Common myeloid progenitor, CD34-positive (primary cell): ENCODE results near the gene LHFPL6.

Source experiments
- CTCF ChIA-PET: fragments of 350-600 bp; sonication (Branson Sonifier 250); formaldehyde crosslinking; loops from one replicate; lab custom pipeline; 2021; ENCODE audit warnings: antibody characterized with exemption; lab: Charles Lee
- POLR2A ChIA-PET: fragments of 350-600 bp; sonication (Branson Sonifier 250); formaldehyde crosslinking; loops from one replicate; lab custom pipeline; 2021; ENCODE audit warnings: antibody characterized with exemption; lab: Charles Lee
- DNase-seq, 3 donors: peaks; one replicate each; pipeline versions ENCODE4 v3.0.0 to v3.0.0-alpha.2; 2013
- H3K27ac ChIP-seq, 2 experiments: 1 replicate in 1 of 2; 2 replicates in 1 of 2; pipeline ENCODE4 v1.7.0; 2013; ENCODE audit warnings: inconsistent platforms in 2 of 2, low read length in 2 of 2, mild to moderate bottlenecking in 2 of 2, low read depth in 1 of 2, moderate library complexity in 1 of 2; ENCODE audit not compliant: severe bottlenecking in 2 of 2, insufficient read depth in 1 of 2, poor library complexity in 1 of 2
- H3K27me3 ChIP-seq, 5 experiments: replicated peaks in 2 of 5; 1 replicate in 3 of 5; 2 replicates in 2 of 5; pipeline versions ENCODE4 v1.6.1 to v1.7.0; 2013; ENCODE audit warnings: low read length in 4 of 5, mild to moderate bottlenecking in 2 of 5, moderate library complexity in 2 of 5, inconsistent platforms in 1 of 5; ENCODE audit not compliant: insufficient read depth in 5 of 5, control insufficient read depth in 4 of 5
- H3K36me3 ChIP-seq, 4 experiments: 1 replicate in 2 of 4; 2 replicates in 2 of 4; pipeline versions ENCODE4 v1.6.1 to v1.7.0; 2013; ENCODE audit warnings: low read length in 3 of 4, control low read depth in 1 of 4, mild to moderate bottlenecking in 1 of 4; ENCODE audit not compliant: control insufficient read depth in 4 of 4, insufficient read depth in 4 of 4
- H3K4me1 ChIP-seq, 4 experiments: 1 replicate in 3 of 4; 2 replicates in 1 of 4; pipeline versions ENCODE4 v1.6.1 to v1.7.1; 2013; ENCODE audit warnings: low read length in 3 of 4, mild to moderate bottlenecking in 3 of 4, control low read depth in 1 of 4, inconsistent platforms in 1 of 4, moderate library complexity in 1 of 4; ENCODE audit not compliant: control insufficient read depth in 4 of 4, insufficient read depth in 4 of 4; ENCODE audit errors: control extremely low read depth in 1 of 4
- H3K4me3 ChIP-seq, 7 experiments: 1 replicate in 4 of 7; 2 replicates in 3 of 7; pipeline versions ENCODE4 v1.5.1 to v1.7.0; 2013; ENCODE audit warnings: mild to moderate bottlenecking in 7 of 7, low read length in 6 of 7, moderate library complexity in 6 of 7, inconsistent platforms in 2 of 7, low read depth in 2 of 7, control low read depth in 1 of 7; ENCODE audit not compliant: insufficient read depth in 4 of 7, control insufficient read depth in 1 of 7; ENCODE audit errors: extremely low read depth in 1 of 7
- H3K9me3 ChIP-seq, 5 experiments: 1 replicate in 4 of 5; 2 replicates in 1 of 5; pipeline versions ENCODE4 v1.6.1 to v1.7.1; 2013; ENCODE audit warnings: low read length in 4 of 5, mild to moderate bottlenecking in 2 of 5, inconsistent platforms in 1 of 5, low read depth in 1 of 5, moderate library complexity in 1 of 5; ENCODE audit not compliant: control insufficient read depth in 4 of 5, insufficient read depth in 2 of 5; ENCODE audit errors: control extremely low read depth in 1 of 5
- WGBS: methylation state at CpG from one replicate; pipeline ENCODE4 v1.1.5; 2013; ENCODE audit not compliant: insufficient coverage; 5-methylcytosine and 5-hydroxymethylcytosine counted together

The LHFPL6 gene

DNA sequence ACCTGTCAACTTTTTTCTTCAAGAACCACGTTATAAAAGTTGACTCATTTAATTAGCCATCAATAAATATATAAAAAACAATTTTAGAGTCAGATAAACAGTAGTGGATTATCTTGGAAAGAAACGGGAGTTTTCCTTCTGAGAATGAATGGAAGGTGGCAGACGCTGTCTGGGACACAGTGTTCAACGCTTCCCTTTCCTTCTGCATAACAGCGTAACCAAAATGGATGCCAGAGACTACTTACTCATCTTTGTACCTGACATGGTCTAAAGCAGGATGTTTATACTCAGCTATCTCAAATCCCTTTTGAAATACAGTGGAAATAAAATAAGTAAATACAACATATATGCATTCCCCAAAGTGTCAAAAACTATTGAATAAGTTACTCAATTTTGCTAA, 195.2 kb downstream of the LHFPL6 start:
- H3K27me3 ChIP-seq = no peaks in the 10 kb centered on the region
- H3K4me1 ChIP-seq = peaks cover 0 to 12% (median 6%) of the 10 kb centered on the region in 4 experiments
- H3K4me3 ChIP-seq = no peak overlapping the region
- ChIA-PET POLR2A (no interaction called here), CTCF (interaction anchor here (2.2 to 3.0 kb wide), 2 partner anchors 9 to 204 kb away, joined by 8 to 10 read pairs; no protein-coding TSS in a partner anchor)
- no peak overlapping the region for H3K27ac ChIP-seq
- 100% methylated on average over 1 of the region's 5 CpGs for WGBS
- no peaks in the 10 kb centered on the region for H3K9me3 ChIP-seq
- no peak for DNase-seq
- no peaks in the 10 kb centered on the region for H3K36me3 ChIP-seq

- no peaks in the 10 kb centered on the region for H3K9me3 ChIP-seq
- H3K4me1 ChIP-seq = peaks cover 0 to 18% (median 8%) of the 10 kb centered on the region in 4 experiments
- H3K27ac ChIP-seq = no peak overlapping the region
- no peaks in the 10 kb centered on the region for H3K36me3 ChIP-seq
- DNase-seq = no peak
- no peaks in the 10 kb centered on the region for H3K27me3 ChIP-seq
- ChIA-PET CTCF (interaction anchor here (2.2 kb wide), 1 partner anchor 10 kb away, joined by 8 read pairs; no protein-coding TSS in a partner anchor), POLR2A (no interaction called here)
- H3K4me3 ChIP-seq = no peak overlapping the region
These were observed 195.9 kb downstream of the LHFPL6 start for GRCh38 chr13:39407138-39407537.

- DNase-seq = peak in 2 of 3 donors; percentile 42 to 57
- Histone ChIP-seq H3K4me3 (no peak overlapping the region), H3K27ac (no peak overlapping the region), H3K4me1 (peaks cover 0 to 22% (median 8%) of the 10 kb centered on the region in 4 experiments), H3K27me3 (no peaks in the 10 kb centered on the region), H3K9me3 (no peaks in the 10 kb centered on the region), H3K36me3 (no peaks in the 10 kb centered on the region)
- ChIA-PET CTCF (interaction anchor here (2.2 kb wide), 1 partner anchor 10 kb away, joined by 8 read pairs; no protein-coding TSS in a partner anchor), POLR2A (no interaction called here)
- WGBS = 100% methylated on average over 1 of the region's 1 CpG
These were observed 196.3 kb downstream of the LHFPL6 start for GRCh38 chr13:39406688-39407087.

GRCh38 chr13:39405596-39406205, 197.3 kb downstream of the LHFPL6 start:
- no peak for DNase-seq
- H3K4me3 ChIP-seq = no peak overlapping the region
- 94% methylated on average over 3 of the region's 7 CpGs for WGBS
- H3K27ac ChIP-seq = no peak overlapping the region
- no peaks in the 10 kb centered on the region for H3K36me3 ChIP-seq
- no peaks in the 10 kb centered on the region for H3K27me3 ChIP-seq
- H3K4me1 ChIP-seq = peaks cover 0 to 30% (median 11%) of the 10 kb centered on the region in 4 experiments
- no peaks in the 10 kb centered on the region for H3K9me3 ChIP-seq
- ChIA-PET CTCF (interaction anchor here (0.8 to 2.4 kb wide), 4 partner anchors 9 to 367 kb away, joined by 3 to 15 read pairs (median 6); partner anchors contain the start of genes NHLRC3 and PROSER1), POLR2A (no interaction called here)

GRCh38 chr13:39405107-39405506, 197.9 kb downstream of the LHFPL6 start:
- Histone ChIP-seq H3K27ac (no peak overlapping the region), H3K4me1 (peaks cover 0 to 26% (median 10%) of the 10 kb centered on the region in 4 experiments), H3K36me3 (no peaks in the 10 kb centered on the region), H3K27me3 (no peaks in the 10 kb centered on the region), H3K4me3 (no peak overlapping the region), H3K9me3 (no peaks in the 10 kb centered on the region)
- DNase-seq = no peak
- WGBS = 89% methylated on average over 2 of the region's 2 CpGs
- ChIA-PET CTCF (interaction anchor here (1.6 to 2.4 kb wide), 3 partner anchors 10 to 208 kb away, joined by 4 to 15 read pairs (median 7); no protein-coding TSS in a partner anchor), POLR2A (no interaction called here)

DNA sequence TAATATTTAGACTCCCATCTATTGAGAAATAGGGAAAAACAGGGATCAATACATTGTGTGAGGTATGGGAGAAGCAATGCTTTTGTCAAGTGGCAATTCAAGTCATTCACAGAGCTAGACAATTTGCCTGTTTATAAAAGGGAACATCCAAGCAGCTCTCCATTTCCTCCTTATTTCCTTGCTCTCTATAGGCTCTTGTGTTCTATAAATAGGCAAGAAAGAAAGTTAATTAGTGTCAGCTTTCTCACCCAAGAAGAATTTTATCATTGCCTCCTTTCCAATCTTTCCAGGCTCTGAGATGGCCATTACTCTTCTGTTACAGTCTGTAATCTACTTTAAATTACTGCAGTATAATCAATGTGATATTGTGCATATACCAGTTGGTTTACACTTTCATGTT, 199.9 kb downstream of the LHFPL6 start:
- Histone ChIP-seq H3K27me3 (no peaks in the 10 kb centered on the region), H3K27ac (no peak overlapping the region), H3K36me3 (no peaks in the 10 kb centered on the region), H3K4me3 (no peak overlapping the region), H3K4me1 (peaks cover 0 to 26% (median 10%) of the 10 kb centered on the region in 4 experiments), H3K9me3 (no peaks in the 10 kb centered on the region)
- CTCF ChIA-PET = interaction anchor here (0.7 to 1.5 kb wide), 4 partner anchors 12 to 209 kb away, joined by 3 to 7 read pairs (median 4); no protein-coding TSS in a partner anchor
- POLR2A ChIA-PET = no interaction called here
- DNase-seq = peak in 2 of 3 donors; percentile 7 to 14

DNA sequence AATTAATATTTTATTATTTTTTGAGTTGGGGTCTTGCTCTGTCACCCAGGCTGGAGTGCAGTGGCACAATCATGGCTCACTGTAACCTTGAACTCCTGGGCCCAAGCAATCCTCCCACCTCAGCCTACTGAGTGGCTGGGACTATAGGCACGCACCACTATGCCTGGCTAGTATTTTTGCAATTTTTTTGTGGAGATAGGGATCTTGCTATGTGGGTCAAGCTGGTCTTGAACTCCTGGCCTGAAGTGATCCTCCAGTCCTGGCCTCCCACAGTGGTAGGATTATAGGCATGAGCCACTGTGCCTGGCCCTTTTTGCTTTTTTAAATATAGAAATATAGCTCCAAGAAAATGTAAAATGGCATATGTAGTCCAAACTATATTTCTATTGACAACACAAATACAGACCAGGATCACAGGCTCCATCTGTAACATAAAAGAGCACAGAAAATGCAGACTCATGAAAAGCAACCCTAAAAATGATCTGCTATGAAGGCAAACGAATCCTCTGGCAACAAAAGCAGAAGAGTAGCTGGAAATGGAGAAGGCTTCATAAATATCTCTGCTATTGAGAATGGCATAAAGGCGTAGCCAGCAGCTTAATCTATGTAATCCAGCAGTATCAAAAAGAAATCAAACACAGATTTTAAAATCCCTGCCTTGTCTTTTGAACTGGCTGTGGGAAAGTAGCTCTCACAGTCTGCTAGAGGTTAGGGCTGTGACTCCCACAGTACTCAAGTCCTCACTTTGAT, 200.6 kb downstream of the LHFPL6 start:
- CTCF ChIA-PET = interaction anchor here (0.7 to 1.5 kb wide), 4 partner anchors 13 to 210 kb away, joined by 3 to 7 read pairs (median 4); no protein-coding TSS in a partner anchor
- Histone ChIP-seq H3K27me3 (no peaks in the 10 kb centered on the region), H3K36me3 (no peaks in the 10 kb centered on the region), H3K4me3 (no peak overlapping the region), H3K27ac (no peak overlapping the region), H3K9me3 (no peaks in the 10 kb centered on the region), H3K4me1 (peaks cover 0 to 26% (median 10%) of the 10 kb centered on the region in 4 experiments)
- WGBS = 41% methylated on average over 2 of the region's 3 CpGs
- POLR2A ChIA-PET = no interaction called here
- DNase-seq = peak in 2 of 3 donors; percentile 31 to 46
